ENCODE measurements around the gene TMPRSS6. TPM values are rescaled to one million over a fixed set of nuclear protein-coding genes. Genes with fewer than 3 reads are reported as not detected.
A peak's percentile ranks its signal among the peaks of the same experiment; 100 is the strongest.

TMPRSS6 gene
- total RNA-seq, 2 experiments from 2014 or later, result 0.50 to 0.73 TPM

DNA sequence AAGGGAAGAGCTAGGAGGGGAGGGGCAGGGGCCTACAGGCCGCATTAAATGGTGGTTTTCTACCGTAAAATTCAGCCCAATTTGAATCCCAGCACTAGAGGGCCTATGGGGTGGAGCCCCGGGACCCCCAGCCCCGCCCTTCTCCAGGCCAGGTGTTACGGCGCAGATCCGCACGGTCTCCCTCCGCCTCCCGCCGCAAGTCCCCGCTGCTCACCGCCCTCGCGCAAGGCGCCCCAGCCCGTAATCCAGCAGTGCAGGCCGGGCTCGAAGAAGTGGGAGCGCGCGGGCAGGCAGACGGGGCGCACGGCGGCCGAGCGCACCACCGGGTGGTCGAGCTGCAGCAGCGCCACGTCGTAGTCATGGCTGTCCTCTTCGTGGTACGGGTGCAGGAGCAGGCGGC is 40.7 kb downstream of the TMPRSS6 start:
- H3K36me3 Mint-ChIP-seq (ENCODE audit: low read depth), result no peaks in the 10 kb centered on the region
- ChIA-PET CTCF (interaction anchor here (0.6 to 0.9 kb wide), 2 partner anchors 11 to 128 kb away, joined by 3 to 4 read pairs; no protein-coding TSS in a partner anchor), POLR2A (no interaction called here)
- peaks cover 21% of the 10 kb centered on the region for H3K27me3 Mint-ChIP-seq
- H3K27ac Mint-ChIP-seq, result no peak overlapping the region
- no peak for DNase-seq
- H3K4me1 Mint-ChIP-seq, result peaks cover 2% of the 10 kb centered on the region
- H3K9me3 Mint-ChIP-seq, result no peaks in the 10 kb centered on the region
- no peak overlapping the region for H3K4me3 Mint-ChIP-seq

DNA sequence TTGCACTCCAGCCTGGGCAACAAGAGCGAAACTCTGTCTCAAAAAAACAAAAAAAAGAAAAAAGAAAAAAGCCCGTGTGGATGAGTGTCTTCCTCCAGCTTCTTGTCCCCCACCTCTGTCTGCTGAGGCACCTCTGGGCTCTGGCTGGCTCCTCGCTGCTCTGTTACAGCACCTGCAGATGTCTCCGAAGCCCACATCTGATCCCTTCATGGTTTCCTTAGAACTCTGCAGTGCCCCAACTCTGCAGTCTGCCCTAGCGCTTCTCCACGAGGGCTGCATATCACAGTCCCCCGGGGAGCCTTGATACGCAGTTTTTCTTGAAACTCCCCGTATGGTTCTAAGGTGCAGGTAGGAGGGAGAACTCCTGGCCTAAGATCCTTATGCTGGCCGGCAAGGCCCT is 42.1 kb downstream of the TMPRSS6 start:
- CTCF ChIA-PET, result interaction anchor here (1.2 kb wide), 1 partner anchor 9 kb away, joined by 3 read pairs; no protein-coding TSS in a partner anchor

DNA sequence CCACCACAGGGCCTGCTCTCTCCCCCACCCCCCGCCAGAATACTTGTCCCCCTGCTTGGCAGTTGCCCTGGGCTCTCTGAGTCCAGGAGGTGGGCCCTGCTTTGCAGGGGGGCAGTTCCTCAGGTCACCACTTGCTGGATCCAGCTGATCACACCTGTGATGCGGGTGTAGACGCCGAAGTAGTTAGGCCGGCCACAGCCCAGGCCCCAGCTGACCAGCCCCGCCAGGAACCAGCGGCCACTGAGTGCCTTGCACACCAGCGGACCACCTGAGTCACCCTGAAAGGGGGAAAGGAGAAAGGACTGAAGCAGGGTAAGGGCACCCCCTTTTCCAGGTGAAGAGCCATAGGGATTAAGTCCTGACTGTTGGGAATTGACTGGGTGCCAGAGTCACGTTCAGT is 43.6 kb downstream of the TMPRSS6 start:
- no peak overlapping the region for H3K27ac Mint-ChIP-seq
- ChIA-PET POLR2A (no interaction called here), CTCF (interaction anchor here (1.4 kb wide), 3 partner anchors 11 to 133 kb away, joined by 4 to 5 read pairs (median 4); no protein-coding TSS in a partner anchor)
- H3K4me1 Mint-ChIP-seq, result peaks cover 8% of the 10 kb centered on the region
- H3K27me3 Mint-ChIP-seq, result peaks cover 21% of the 10 kb centered on the region
- no peak for DNase-seq
- H3K36me3 Mint-ChIP-seq (ENCODE audit: low read depth), result no peaks in the 10 kb centered on the region
- no peaks in the 10 kb centered on the region for H3K9me3 Mint-ChIP-seq
- no peak overlapping the region for H3K4me3 Mint-ChIP-seq

More for the DNA sequence above, 42.1 kb downstream of the TMPRSS6 start:
- no peak for DNase-seq
- no peaks in the 10 kb centered on the region for H3K9me3 Mint-ChIP-seq
- POLR2A ChIA-PET, result no interaction called here
- peaks cover 21% of the 10 kb centered on the region for H3K27me3 Mint-ChIP-seq
- H3K4me1 Mint-ChIP-seq, result peaks cover 2% of the 10 kb centered on the region
- H3K27ac Mint-ChIP-seq, result peak overlapping the region; percentile 51
- H3K4me3 Mint-ChIP-seq, result no peak overlapping the region
- no peaks in the 10 kb centered on the region for H3K36me3 Mint-ChIP-seq (ENCODE audit: low read depth)

DNA sequence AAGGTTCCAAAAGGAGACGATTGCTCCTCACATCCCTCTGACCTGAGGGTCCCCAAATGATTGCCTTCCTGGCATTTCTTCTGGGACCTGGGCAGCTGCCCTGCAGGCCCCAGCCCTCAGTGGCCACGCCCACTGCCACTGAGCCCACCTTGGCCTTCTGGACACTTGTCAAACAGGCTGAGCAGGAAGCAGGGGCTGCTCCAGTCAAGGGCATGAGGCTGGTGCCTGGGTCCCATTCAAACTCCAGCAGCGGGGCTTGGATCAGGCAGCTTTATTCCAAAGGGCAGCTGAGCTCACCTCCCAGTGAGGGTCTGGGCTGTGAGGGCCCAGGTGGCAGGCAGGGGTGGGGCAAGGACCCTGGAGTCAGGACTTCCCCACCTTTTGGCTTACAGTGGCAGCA is 44.3 kb downstream of the TMPRSS6 start:
- Mint-ChIP-seq H3K4me1 (peaks cover 16% of the 10 kb centered on the region), H3K9me3 (no peaks in the 10 kb centered on the region), H3K4me3 (no peak overlapping the region), H3K27ac (no peak overlapping the region), H3K27me3 (peaks cover 20% of the 10 kb centered on the region), H3K36me3 (ENCODE audit: low read depth) (no peaks in the 10 kb centered on the region)
- CTCF ChIA-PET, result interaction anchor here (1.1 to 1.4 kb wide), 3 partner anchors 12 to 194 kb away, joined by 3 to 4 read pairs (median 4); no protein-coding TSS in a partner anchor
- DNase-seq, result no peak
- POLR2A ChIA-PET, result no interaction called here

DNA sequence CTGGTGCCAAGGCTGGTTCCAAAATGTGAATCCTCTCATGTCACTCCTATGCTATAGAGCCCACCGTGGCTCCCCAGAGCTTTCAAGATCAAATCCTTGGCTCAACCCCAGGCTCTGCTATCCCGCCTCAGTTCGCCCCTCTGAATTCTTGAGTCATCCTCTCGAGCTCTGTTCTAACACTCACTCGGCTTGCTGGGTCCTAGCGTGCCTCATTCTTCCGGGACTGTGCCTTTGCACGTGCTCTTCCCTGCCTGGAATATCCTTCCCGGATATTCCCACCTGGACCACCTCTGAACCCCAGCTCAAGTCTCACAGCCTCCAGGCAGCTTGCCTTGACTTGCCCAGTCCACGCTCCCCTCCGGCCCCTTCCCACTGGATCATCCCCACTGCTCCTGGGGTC is 45.0 kb downstream of the TMPRSS6 start:
- H3K27me3 Mint-ChIP-seq, result peaks cover 14% of the 10 kb centered on the region
- ChIA-PET POLR2A (no interaction called here), CTCF (interaction anchor here (0.6 to 1.1 kb wide), 2 partner anchors 18 to 195 kb away, joined by 3 read pairs; no protein-coding TSS in a partner anchor)
- DNase-seq, result no peak
- no peak overlapping the region for H3K27ac Mint-ChIP-seq
- H3K4me3 Mint-ChIP-seq, result no peak overlapping the region
- H3K36me3 Mint-ChIP-seq (ENCODE audit: low read depth), result no peaks in the 10 kb centered on the region
- peaks cover 20% of the 10 kb centered on the region for H3K4me1 Mint-ChIP-seq
- H3K9me3 Mint-ChIP-seq, result no peaks in the 10 kb centered on the region

- peaks cover 10% of the 10 kb centered on the region for H3K27me3 Mint-ChIP-seq
- H3K36me3 Mint-ChIP-seq (ENCODE audit: low read depth), result no peaks in the 10 kb centered on the region
- ChIA-PET POLR2A (no interaction called here), CTCF (interaction anchor here (0.6 to 1.1 kb wide), 2 partner anchors 18 to 196 kb away, joined by 3 read pairs; no protein-coding TSS in a partner anchor)
- H3K4me1 Mint-ChIP-seq, result peaks cover 20% of the 10 kb centered on the region
- no peak overlapping the region for H3K4me3 Mint-ChIP-seq
- H3K27ac Mint-ChIP-seq, result no peak overlapping the region
- no peaks in the 10 kb centered on the region for H3K9me3 Mint-ChIP-seq
- DNase-seq, result no peak
Observed at GRCh38 chr22:37063431-37064420, 45.8 kb downstream of the TMPRSS6 start.

DNA sequence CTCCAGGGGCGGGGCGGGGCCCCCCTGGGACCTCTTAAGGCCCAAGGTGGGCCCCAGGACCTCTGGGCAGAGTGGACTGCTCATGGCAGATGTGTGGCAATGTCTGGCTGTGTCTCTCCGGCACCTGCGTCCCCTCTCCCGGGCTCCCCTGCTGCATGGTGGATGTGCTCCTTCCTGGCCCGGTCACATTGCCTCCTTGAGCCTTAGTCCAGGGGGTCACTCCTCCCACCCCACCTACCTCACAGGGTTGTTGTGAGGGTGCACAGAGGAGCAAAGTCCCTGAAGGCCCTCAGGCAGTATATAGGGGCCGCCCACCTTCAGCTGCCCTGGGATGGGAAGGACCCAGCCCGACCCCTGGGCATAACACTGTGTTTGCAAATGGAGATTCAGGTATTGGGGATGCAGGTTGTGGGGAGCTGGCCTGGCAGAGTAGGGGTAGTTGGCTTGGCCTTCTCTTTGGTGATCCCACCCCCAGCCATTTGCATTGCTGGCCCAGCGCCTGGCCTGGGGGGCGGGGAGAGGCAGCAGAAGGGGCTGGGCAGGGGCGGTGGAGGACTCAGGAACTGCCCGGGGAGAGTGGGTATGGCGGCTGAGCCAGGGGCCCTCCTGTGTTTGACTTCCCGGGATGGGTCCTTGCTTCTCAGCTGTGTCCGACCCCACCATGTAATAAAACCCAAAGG is 46.7 kb downstream of the TMPRSS6 start:
- H3K27me3 Mint-ChIP-seq, result peaks cover 3% of the 10 kb centered on the region
- H3K4me1 Mint-ChIP-seq, result peaks cover 20% of the 10 kb centered on the region
- H3K4me3 Mint-ChIP-seq, result no peak overlapping the region
- no peak for DNase-seq
- H3K36me3 Mint-ChIP-seq (ENCODE audit: low read depth), result no peaks in the 10 kb centered on the region
- no peaks in the 10 kb centered on the region for H3K9me3 Mint-ChIP-seq
- CTCF ChIA-PET, result no interaction called here
- POLR2A ChIA-PET, result no interaction called here
- no peak overlapping the region for H3K27ac Mint-ChIP-seq

DNA sequence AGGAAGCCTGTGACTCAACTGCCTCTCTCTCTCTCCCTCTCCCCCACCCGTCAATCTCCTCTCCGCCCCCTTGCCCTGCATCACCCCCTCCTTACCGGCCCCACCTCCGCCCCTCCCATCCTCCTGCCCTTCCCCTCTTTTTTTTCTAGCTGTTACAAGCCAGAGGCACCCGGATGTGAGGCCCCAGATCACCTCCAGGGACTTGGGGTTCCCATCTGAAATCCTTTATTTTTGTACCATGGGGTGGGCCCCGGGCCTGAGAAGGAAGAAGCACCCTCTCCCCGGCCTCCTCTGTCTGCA is 47.2 kb downstream of the TMPRSS6 start:
- no peaks in the 10 kb centered on the region for H3K36me3 Mint-ChIP-seq (ENCODE audit: low read depth)
- no peak overlapping the region for H3K27ac Mint-ChIP-seq
- DNase-seq, result no peak
- H3K4me3 Mint-ChIP-seq, result no peak overlapping the region
- POLR2A ChIA-PET, result no interaction called here
- CTCF ChIA-PET, result no interaction called here
- peaks cover 20% of the 10 kb centered on the region for H3K4me1 Mint-ChIP-seq
- H3K27me3 Mint-ChIP-seq, result no peaks in the 10 kb centered on the region
- no peaks in the 10 kb centered on the region for H3K9me3 Mint-ChIP-seq

- DNase-seq, result no peak
- Mint-ChIP-seq H3K27ac (no peak overlapping the region), H3K27me3 (no peaks in the 10 kb centered on the region), H3K4me1 (peaks cover 20% of the 10 kb centered on the region), H3K9me3 (no peaks in the 10 kb centered on the region), H3K4me3 (no peak overlapping the region), H3K36me3 (ENCODE audit: low read depth) (no peaks in the 10 kb centered on the region)
- POLR2A ChIA-PET, result no interaction called here
- CTCF ChIA-PET, result interaction anchor here (0.8 to 1.8 kb wide), 3 partner anchors 64 to 138 kb away, joined by 3 to 7 read pairs (median 6); partner anchors contain the start of gene IL2RB
Observed at GRCh38 chr22:37061611-37062375, 47.7 kb downstream of the TMPRSS6 start.

DNA sequence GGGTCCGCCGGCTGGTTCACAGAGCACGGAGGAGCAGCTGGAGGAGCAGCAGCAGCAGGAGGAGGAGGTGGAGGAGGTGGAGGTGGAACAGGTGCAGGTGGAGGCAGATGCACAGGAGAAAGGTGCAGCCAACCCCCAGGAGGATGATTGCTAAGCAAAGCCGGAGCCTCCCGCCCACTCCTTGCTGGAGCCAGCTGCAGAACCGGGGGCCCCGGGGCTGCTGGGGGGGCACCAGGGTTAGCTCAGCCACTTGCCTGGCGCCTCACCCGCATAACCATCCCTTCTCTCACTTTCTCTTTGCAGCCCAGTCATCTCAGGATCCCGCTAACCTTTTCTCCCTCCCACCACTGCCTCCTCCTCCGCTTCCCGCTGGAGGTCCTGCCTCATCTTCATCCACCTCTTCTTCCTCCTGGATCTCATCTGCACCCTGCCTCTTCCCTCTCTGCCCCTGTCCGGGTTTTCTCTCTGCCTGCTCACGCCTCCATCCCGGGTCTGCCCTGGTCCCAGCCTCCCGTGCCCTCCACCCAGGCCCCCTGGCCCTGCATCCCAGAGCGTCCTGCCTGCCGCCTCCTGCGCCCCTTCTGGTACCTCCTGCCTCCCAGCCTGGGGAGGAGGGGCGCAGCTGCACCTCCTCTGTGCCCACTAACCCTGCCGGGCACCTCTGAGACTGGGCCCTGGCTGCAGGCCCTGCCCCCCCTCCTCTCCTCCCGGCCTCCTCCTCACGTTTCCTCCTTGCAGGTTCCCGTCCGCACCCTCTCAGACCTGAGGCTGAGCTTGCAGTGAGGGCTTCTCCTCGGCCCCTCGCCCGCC is 48.5 kb downstream of the TMPRSS6 start:
- Mint-ChIP-seq H3K4me1 (peaks cover 20% of the 10 kb centered on the region), H3K4me3 (no peak overlapping the region), H3K9me3 (no peaks in the 10 kb centered on the region), H3K27ac (peak overlapping the region; percentile 36), H3K36me3 (ENCODE audit: low read depth) (no peaks in the 10 kb centered on the region), H3K27me3 (no peaks in the 10 kb centered on the region)
- CTCF ChIA-PET, result interaction anchor here (0.8 to 1.8 kb wide), 4 partner anchors 16 to 139 kb away, joined by 3 to 7 read pairs (median 6); partner anchors contain the start of gene IL2RB
- POLR2A ChIA-PET, result no interaction called here
- DNase-seq, result no peak

- ChIA-PET CTCF (interaction anchor here (1.1 to 1.8 kb wide), 5 partner anchors 15 to 140 kb away, joined by 3 to 7 read pairs (median 5); partner anchors contain the start of gene IL2RB), POLR2A (no interaction called here)
- no peak for DNase-seq
- Mint-ChIP-seq H3K9me3 (no peaks in the 10 kb centered on the region), H3K36me3 (ENCODE audit: low read depth) (no peaks in the 10 kb centered on the region), H3K4me1 (peaks cover 20% of the 10 kb centered on the region), H3K4me3 (no peak overlapping the region), H3K27me3 (no peaks in the 10 kb centered on the region), H3K27ac (peak overlapping the region; percentile 36)
Observed at GRCh38 chr22:37059876-37060449, 49.5 kb downstream of the TMPRSS6 start.

Data from activated CD4-positive, alpha-beta T cell treated with anti-CD3 and anti-CD28 coated beads, Interleukin-2, amount 10 ng/mL, durations not matched to agents 7 days and 5 days (primary cell).